Ectodermal cell (in vitro differentiated cells): Measurements from ENCODE around the gene FBH1.
"Not testable (repeated sequence)": the region's sequence is repeated elsewhere in the genome, so short reads cannot be mapped to it uniquely, and the experiment has no call there.

Experiments used
- H3K27ac ChIP-seq: 2 replicates; pipeline ENCODE4 v1.7.0; 2013; ENCODE audit warnings: mild to moderate bottlenecking, low read depth, low read length; ENCODE audit not compliant: insufficient read depth, poor library complexity, severe bottlenecking
- H3K27me3 ChIP-seq: 2 replicates; pipeline ENCODE4 v1.7.0; 2013; ENCODE audit warnings: mild to moderate bottlenecking, low read length; ENCODE audit not compliant: insufficient read depth, control insufficient read depth, poor library complexity, severe bottlenecking
- H3K36me3 ChIP-seq: one replicate; pipeline ENCODE4 v1.7.0; 2013; ENCODE audit warnings: low read length; ENCODE audit not compliant: control insufficient read depth, insufficient read depth
- H3K4me1 ChIP-seq: one replicate; pipeline ENCODE4 v1.7.0; 2013; ENCODE audit warnings: low read length; ENCODE audit not compliant: control insufficient read depth, insufficient read depth
- H3K4me3 ChIP-seq: 2 replicates; pipeline ENCODE4 v1.7.0; 2013; ENCODE audit warnings: low read depth, low read length, control low read depth; ENCODE audit not compliant: insufficient read depth
- H3K9me3 ChIP-seq: 2 replicates; pipeline ENCODE4 v1.7.0; 2013; ENCODE audit warnings: mild to moderate bottlenecking, low read length, moderate library complexity; ENCODE audit not compliant: control insufficient read depth
- WGBS, 2 experiments: methylation state at CpG; one replicate each; pipeline ENCODE4 v1.1.7; 2013; ENCODE audit warnings: missing lambda C conversion rate in 2 of 2; 5-methylcytosine and 5-hydroxymethylcytosine counted together

FBH1 gene

GRCh38 chr10:5962358-5962940, 72.4 kb downstream of the FBH1 start:
- 93% methylated on average over 10 of the region's 10 CpGs for WGBS, 2 experiments
- not testable (repeated sequence) for H3K27ac ChIP-seq, H3K36me3 ChIP-seq, H3K9me3 ChIP-seq, H3K4me1 ChIP-seq, H3K27me3 ChIP-seq, H3K4me3 ChIP-seq

GRCh38 chr10:5963071-5963470, 73.0 kb downstream of the FBH1 start:
- 79 to 80% methylated on average over 7 of the region's 7 CpGs for WGBS, 2 experiments
- H3K36me3 ChIP-seq, result no peaks in the 10 kb centered on the region
- no peaks in the 10 kb centered on the region for H3K9me3 ChIP-seq
- no peak overlapping the region for H3K27ac ChIP-seq
- H3K4me3 ChIP-seq, result no peak overlapping the region
- no peaks in the 10 kb centered on the region for H3K27me3 ChIP-seq
- H3K4me1 ChIP-seq, result no peaks in the 10 kb centered on the region

GRCh38 chr10:5963591-5963990, 73.5 kb downstream of the FBH1 start:
- H3K4me1 ChIP-seq, result no peaks in the 10 kb centered on the region
- no peaks in the 10 kb centered on the region for H3K9me3 ChIP-seq
- H3K4me3 ChIP-seq, result no peak overlapping the region
- H3K27me3 ChIP-seq, result no peaks in the 10 kb centered on the region
- H3K36me3 ChIP-seq, result no peaks in the 10 kb centered on the region
- H3K27ac ChIP-seq, result no peak overlapping the region
- WGBS, 2 experiments, result 93% methylated on average over 10 of the region's 10 CpGs

- Histone ChIP-seq H3K36me3 (no peaks in the 10 kb centered on the region), H3K4me1 (no peaks in the 10 kb centered on the region), H3K27me3 (no peaks in the 10 kb centered on the region), H3K9me3 (no peaks in the 10 kb centered on the region), H3K27ac (no peak overlapping the region), H3K4me3 (no peak overlapping the region)
- WGBS, 2 experiments, result 90 to 91% methylated on average over 13 of the region's 13 CpGs
Observed at GRCh38 chr10:5964736-5965135, 74.7 kb downstream of the FBH1 start.

GRCh38 chr10:5965266-5965665, 75.2 kb downstream of the FBH1 start:
- Histone ChIP-seq H3K4me3 (no peak overlapping the region), H3K36me3 (no peaks in the 10 kb centered on the region), H3K27ac (no peak overlapping the region), H3K9me3 (no peaks in the 10 kb centered on the region), H3K27me3 (no peaks in the 10 kb centered on the region), H3K4me1 (no peaks in the 10 kb centered on the region)
- WGBS, 2 experiments, result 93 to 95% methylated on average over 8 of the region's 8 CpGs

DNA sequence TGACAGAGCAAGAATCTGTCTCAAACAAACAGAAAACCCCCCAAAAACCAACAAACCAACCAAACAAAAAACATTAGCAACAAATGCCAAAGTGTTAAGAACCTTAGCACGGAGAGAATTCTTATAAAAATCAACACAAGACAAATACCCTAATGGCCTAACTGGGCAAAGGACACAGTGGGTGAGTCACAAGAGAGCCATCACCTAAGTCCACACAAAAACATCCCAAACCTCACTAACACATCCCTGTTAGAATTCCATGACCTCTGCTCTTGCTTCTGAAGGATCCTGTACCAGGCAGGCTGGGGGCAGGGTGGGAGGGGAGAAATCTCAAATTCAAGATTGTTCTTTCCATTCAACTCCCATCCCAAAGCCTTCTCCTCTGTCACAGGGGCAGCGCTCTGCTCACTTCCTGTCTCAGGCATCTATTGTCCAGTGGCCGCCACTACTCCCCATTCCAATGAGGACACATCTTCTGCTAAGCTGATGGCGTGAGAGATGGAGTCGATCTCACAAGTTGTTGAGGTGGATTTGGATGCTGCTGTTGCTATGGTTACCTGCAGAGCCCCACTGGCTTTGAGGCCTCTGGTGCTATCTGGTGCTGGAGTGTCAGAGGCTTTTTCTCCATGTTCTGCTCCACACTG, 78.1 kb downstream of the FBH1 start:
- no peaks in the 10 kb centered on the region for H3K36me3 ChIP-seq
- H3K4me3 ChIP-seq, result no peak overlapping the region
- WGBS, 2 experiments, result 86 to 90% methylated on average over 5 of the region's 5 CpGs
- no peaks in the 10 kb centered on the region for H3K4me1 ChIP-seq
- no peaks in the 10 kb centered on the region for H3K27me3 ChIP-seq
- H3K27ac ChIP-seq, result no peak overlapping the region
- no peaks in the 10 kb centered on the region for H3K9me3 ChIP-seq

DNA sequence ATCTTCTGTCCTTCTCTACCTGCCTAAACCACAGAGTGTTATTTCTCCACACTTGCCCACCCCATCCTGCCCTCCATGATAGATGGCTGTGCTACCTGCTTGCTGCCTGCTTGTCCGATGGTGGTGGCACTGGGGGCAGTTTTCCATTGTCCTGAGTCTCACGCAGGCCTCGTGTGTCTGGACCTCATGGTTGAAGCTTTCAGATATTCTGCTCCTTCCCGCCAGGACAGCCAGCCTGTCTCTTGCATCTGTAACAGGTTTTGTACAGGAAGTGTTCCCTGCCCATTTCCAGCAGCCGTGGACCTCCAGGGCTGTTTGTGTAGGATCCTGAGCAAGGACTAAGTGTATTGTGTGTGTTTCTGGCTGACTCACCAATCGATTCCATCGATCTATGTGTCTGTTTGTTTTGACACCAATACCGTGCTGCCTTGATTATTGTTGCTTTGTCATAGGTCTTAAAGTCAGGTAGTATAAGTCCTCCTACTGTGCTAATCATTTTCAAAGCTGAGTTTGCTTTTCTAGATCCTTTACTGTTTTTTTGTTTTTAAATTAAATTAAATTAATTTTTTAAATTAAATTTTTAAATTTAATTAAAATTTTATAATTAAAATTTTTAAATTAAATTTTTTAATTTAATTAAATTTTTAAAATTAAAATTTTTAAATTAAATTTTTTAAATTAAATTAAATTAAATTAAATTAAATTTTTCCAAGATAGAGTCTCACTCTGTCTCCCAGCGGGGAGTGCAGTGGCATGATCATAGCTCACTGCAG, 78.8 kb downstream of the FBH1 start:
- Histone ChIP-seq H3K9me3 (no peaks in the 10 kb centered on the region), H3K4me3 (no peak overlapping the region)
- 95% methylated on average over 9 of the region's 9 CpGs for WGBS, 2 experiments

GRCh38 chr10:5970066-5970465, 80.0 kb downstream of the FBH1 start:
- H3K9me3 ChIP-seq, result no peaks in the 10 kb centered on the region
- no peaks in the 10 kb centered on the region for H3K4me1 ChIP-seq
- WGBS, 2 experiments, result 88 to 92% methylated on average over 1 of the region's 2 CpGs
- no peak overlapping the region for H3K4me3 ChIP-seq
- no peak overlapping the region for H3K27ac ChIP-seq
- H3K36me3 ChIP-seq, result no peaks in the 10 kb centered on the region
- H3K27me3 ChIP-seq, result peaks cover 2% of the 10 kb centered on the region

More for the DNA sequence above, 78.8 kb downstream of the FBH1 start:
- Histone ChIP-seq H3K27me3 (no peaks in the 10 kb centered on the region), H3K27ac (no peak overlapping the region), H3K36me3 (no peaks in the 10 kb centered on the region), H3K4me1 (no peaks in the 10 kb centered on the region)

DNA sequence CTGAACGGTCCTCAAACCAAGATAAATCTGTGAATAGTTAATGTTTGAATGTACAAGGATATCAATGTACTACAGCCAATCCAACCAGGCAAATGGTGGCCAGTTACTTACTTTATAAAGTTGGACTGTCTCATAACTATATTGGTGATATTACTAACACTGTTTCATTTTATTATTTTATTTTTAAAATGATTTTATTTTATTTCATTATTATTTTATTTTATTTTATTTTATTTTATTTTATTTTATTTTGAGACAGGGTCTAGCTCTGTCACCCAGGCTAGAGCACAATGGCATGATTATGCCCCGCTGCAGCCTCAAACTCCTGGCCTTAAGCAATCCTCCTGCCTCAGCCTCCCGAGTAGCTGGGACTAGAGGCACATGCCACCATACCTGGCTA, 80.5 kb downstream of the FBH1 start:
- Histone ChIP-seq H3K36me3 (no peaks in the 10 kb centered on the region), H3K27me3 (peaks cover 7% of the 10 kb centered on the region), H3K27ac (no peak overlapping the region), H3K4me1 (no peaks in the 10 kb centered on the region), H3K4me3 (no peak overlapping the region), H3K9me3 (no peaks in the 10 kb centered on the region)
- 89 to 96% methylated on average over 3 of the region's 3 CpGs for whole genome bisulfite sequencing, 2 experiments

DNA sequence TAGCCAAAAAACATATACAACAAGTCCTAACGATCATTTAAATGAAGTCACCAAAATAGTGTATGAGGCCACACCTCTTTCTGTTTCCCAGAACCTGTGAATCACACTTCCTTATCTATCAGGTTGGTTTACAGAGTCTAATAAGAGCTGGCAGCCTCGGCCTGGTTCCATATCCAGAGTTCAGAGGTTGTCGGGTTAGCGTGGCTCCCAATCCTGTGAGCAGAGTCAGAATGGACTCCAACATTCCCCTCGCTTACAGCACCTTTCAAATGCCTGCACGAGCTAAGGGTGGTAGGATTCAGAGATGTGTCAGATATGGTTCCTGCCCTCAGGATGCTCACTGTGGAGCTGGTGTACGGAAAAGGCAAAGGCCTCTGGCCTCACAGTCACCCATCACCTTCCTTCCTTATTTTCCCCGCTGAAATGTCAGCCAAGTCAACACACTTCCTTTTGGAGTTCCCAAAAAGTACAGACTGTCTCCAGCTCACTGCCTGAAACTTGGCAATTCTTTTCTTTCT, 81.3 kb downstream of the FBH1 start:
- Histone ChIP-seq H3K4me3 (no peak overlapping the region), H3K27me3 (peaks cover 15% of the 10 kb centered on the region), H3K36me3 (no peaks in the 10 kb centered on the region), H3K4me1 (no peaks in the 10 kb centered on the region), H3K27ac (no peak overlapping the region), H3K9me3 (no peaks in the 10 kb centered on the region)
- WGBS, 2 experiments, result 91% methylated on average over 8 of the region's 8 CpGs
